H9 (cell line): ENCODE measurements around the gene TAF4. TPM values are rescaled to one million over a fixed set of nuclear protein-coding genes. Genes with fewer than 3 reads are reported as not detected.

ENCODE experiments used
- DNase-seq: peaks from one replicate; pipeline ENCODE4 v3.0.0-alpha.2; 2017
- H2AFZ ChIP-seq: one replicate; pipeline ENCODE4 v1.6.1; 2013; ENCODE audit warnings: mild to moderate bottlenecking, low read length, control low read depth, moderate library complexity
- H2AK5ac ChIP-seq: 2 replicates; pipeline ENCODE4 v1.6.1; 2013; ENCODE audit warnings: low read length, control low read depth, mixed read lengths; ENCODE audit not compliant: insufficient read length
- H2BK120ac ChIP-seq: one replicate; pipeline ENCODE4 v1.6.1; 2013; ENCODE audit warnings: low read depth, mild to moderate bottlenecking, low read length, control low read depth, inconsistent platforms; ENCODE audit not compliant: poor library complexity, severe bottlenecking
- H2BK12ac ChIP-seq: 2 replicates; pipeline ENCODE4 v1.6.1; 2013; ENCODE audit warnings: low read length, control low read depth, mixed read lengths, low read depth; ENCODE audit not compliant: insufficient read length
- H2BK15ac ChIP-seq: 2 replicates; pipeline ENCODE4 v1.6.1; 2013; ENCODE audit warnings: low read depth, low read length, control low read depth
- H2BK20ac ChIP-seq: one replicate; pipeline ENCODE4 v1.6.1; 2013; ENCODE audit warnings: low read depth, mild to moderate bottlenecking, low read length, control low read depth, inconsistent platforms; ENCODE audit not compliant: poor library complexity, severe bottlenecking
- H2BK5ac ChIP-seq: 2 replicates; pipeline ENCODE4 v1.6.1; 2013; ENCODE audit warnings: low read length, control low read depth, mixed read lengths; ENCODE audit not compliant: insufficient read length
- H3K14ac ChIP-seq: 2 replicates; pipeline ENCODE4 v1.6.1; 2013; ENCODE audit warnings: low read length, control low read depth; ENCODE audit not compliant: insufficient read depth
- H3K18ac ChIP-seq: 2 replicates; pipeline ENCODE4 v1.6.1; 2013; ENCODE audit warnings: low read depth, mild to moderate bottlenecking, mixed read lengths, low read length, control low read depth; ENCODE audit not compliant: insufficient read length
- H3K23ac ChIP-seq: 2 replicates; pipeline ENCODE4 v1.6.1; 2013; ENCODE audit warnings: low read length, control low read depth, mixed read lengths, low read depth; ENCODE audit not compliant: insufficient read length
- H3K23me2 ChIP-seq: 2 replicates; pipeline ENCODE4 v1.6.1; 2013; ENCODE audit warnings: low read depth, mild to moderate bottlenecking, mixed read lengths, low read length, control low read depth; ENCODE audit not compliant: insufficient read length, poor library complexity, severe bottlenecking
- H3K27ac ChIP-seq: 2 replicates; pipeline ENCODE4 v1.5.1; 2013; ENCODE audit warnings: low read length, control low read depth, mixed read lengths, low read depth; ENCODE audit not compliant: insufficient read length
- H3K27me3 ChIP-seq: 2 replicates; pipeline ENCODE4 v1.6.1; 2013; ENCODE audit warnings: low read length, control low read depth, inconsistent platforms; ENCODE audit not compliant: insufficient read depth
- H3K4ac ChIP-seq: 2 replicates; pipeline ENCODE4 v1.6.1; 2013; ENCODE audit warnings: low read depth, mild to moderate bottlenecking, control low read depth, inconsistent platforms, low read length, moderate library complexity
- H3K4me1 ChIP-seq: 2 replicates; pipeline ENCODE4 v1.6.1; 2013; ENCODE audit warnings: low read length, control low read depth, inconsistent platforms; ENCODE audit not compliant: insufficient read depth
- H3K4me2 ChIP-seq: 2 replicates; pipeline ENCODE4 v1.6.1; 2013; ENCODE audit warnings: low read length, control low read depth, mixed read lengths; ENCODE audit not compliant: insufficient read length, insufficient read depth
- H3K56ac ChIP-seq: 2 replicates; pipeline ENCODE4 v1.6.1; 2013; ENCODE audit warnings: low read depth, mild to moderate bottlenecking, mixed read lengths, low read length, control low read depth; ENCODE audit not compliant: insufficient read length
- H3K79me1 ChIP-seq: 2 replicates; pipeline ENCODE4 v1.6.1; 2013; ENCODE audit warnings: low read depth, mild to moderate bottlenecking, moderate library complexity, low read length, control low read depth, inconsistent platforms; ENCODE audit not compliant: insufficient read depth, poor library complexity, severe bottlenecking
- H3K79me2 ChIP-seq: 2 replicates; pipeline ENCODE4 v1.6.1; 2013; ENCODE audit warnings: low read length, control low read depth, inconsistent platforms; ENCODE audit not compliant: insufficient read depth
- H3K9ac ChIP-seq: 2 replicates; pipeline ENCODE4 v1.6.1; 2013; ENCODE audit warnings: low read length, control low read depth, mixed read lengths; ENCODE audit not compliant: insufficient read length; ENCODE audit errors: extremely low read depth
- H3K9me3 ChIP-seq: one replicate; pipeline ENCODE4 v1.6.1; 2013; ENCODE audit warnings: low read depth, low read length, inconsistent platforms; ENCODE audit not compliant: control insufficient read depth
- H3T11ph ChIP-seq: one replicate; pipeline ENCODE4 v1.6.1; 2013; ENCODE audit warnings: mild to moderate bottlenecking, low read length, control low read depth, inconsistent platforms
- H4K20me1 ChIP-seq: one replicate; pipeline ENCODE4 v1.6.1; 2013; ENCODE audit not compliant: control insufficient read depth, insufficient read length, insufficient read depth
- H4K5ac ChIP-seq: 2 replicates; pipeline ENCODE4 v1.6.1; 2013; ENCODE audit warnings: low read depth, mild to moderate bottlenecking, mixed read lengths, low read length, control low read depth; ENCODE audit not compliant: insufficient read length
- H4K8ac ChIP-seq: replicated peaks from 2 replicates; pipeline ENCODE4 v1.6.1; 2013; ENCODE audit warnings: low read length, control low read depth, mixed read lengths, low read depth; ENCODE audit not compliant: insufficient read length
- H4K91ac ChIP-seq: 2 replicates; pipeline ENCODE4 v1.6.1; 2013; ENCODE audit warnings: low read depth, mild to moderate bottlenecking, moderate library complexity, mixed read lengths, low read length, control low read depth; ENCODE audit not compliant: insufficient read length
- H3K27ac Mint-ChIP-seq, 3 experiments: 2 replicates in 2 of 3; 3 replicates in 1 of 3; pipeline ENCODE4 v1.8.0; 2020 to 2021; ENCODE audit warnings: mixed read lengths in 3 of 3, mild to moderate bottlenecking in 1 of 3, moderate library complexity in 1 of 3
- H3K27me3 Mint-ChIP-seq: 2 replicates; pipeline ENCODE4 v1.8.0; 2021; ENCODE audit warnings: low read depth, mild to moderate bottlenecking, moderate library complexity, mixed read lengths
- H3K36me3 Mint-ChIP-seq, 3 experiments: 2 replicates in 2 of 3; 3 replicates in 1 of 3; pipeline ENCODE4 v1.8.0; 2020 to 2021; ENCODE audit warnings: low read depth in 3 of 3, mixed read lengths in 3 of 3; ENCODE audit not compliant: insufficient read depth in 1 of 3
- H3K4me1 Mint-ChIP-seq, 2 experiments: 2 replicates each; pipeline ENCODE4 v1.8.0; 2020; ENCODE audit warnings: mixed read lengths in 2 of 2
- H3K4me3 Mint-ChIP-seq, 2 experiments: 2 replicates in 1 of 2; 3 replicates in 1 of 2; pipeline ENCODE4 v1.8.0; 2020 to 2021; ENCODE audit warnings: mild to moderate bottlenecking in 2 of 2, mixed read lengths in 2 of 2, moderate library complexity in 1 of 2
- H3K9me3 Mint-ChIP-seq, 2 experiments: 2 replicates in 1 of 2; 3 replicates in 1 of 2; pipeline ENCODE4 v1.8.0; 2020; ENCODE audit warnings: mild to moderate bottlenecking in 2 of 2, mixed read lengths in 2 of 2, moderate library complexity in 1 of 2
- WGBS: extraction: QIAGEN DNeasy Blood & Tissue Kit; methylation state at CpG from one replicate; pipeline ENCODE4 v1.1.7; 2013; ENCODE audit warnings: missing lambda C conversion rate, low lambda C conversion rate, mixed read lengths; ENCODE audit not compliant: insufficient read length; ENCODE audit errors: extremely low coverage; 5-methylcytosine and 5-hydroxymethylcytosine counted together
- total RNA-seq: library from RNA; stranded (reverse); gene quantifications from 2 replicates; pipeline ENCODE4 v1.2.1, GENCODE V29; 2021
- TF ChIP-seq, protein P1 (sequence below): fragments of 200-600 bp; sonication (generic); conservative IDR thresholded peaks from 3 replicates; pipeline ENCODE4 v1.8.0; 2021; ENCODE audit warnings: antibody characterized with exemption, mild to moderate bottlenecking

Gene TAF4
- total RNA-seq, 1 experiment from 2014 or later: 30.8 TPM

DNA sequence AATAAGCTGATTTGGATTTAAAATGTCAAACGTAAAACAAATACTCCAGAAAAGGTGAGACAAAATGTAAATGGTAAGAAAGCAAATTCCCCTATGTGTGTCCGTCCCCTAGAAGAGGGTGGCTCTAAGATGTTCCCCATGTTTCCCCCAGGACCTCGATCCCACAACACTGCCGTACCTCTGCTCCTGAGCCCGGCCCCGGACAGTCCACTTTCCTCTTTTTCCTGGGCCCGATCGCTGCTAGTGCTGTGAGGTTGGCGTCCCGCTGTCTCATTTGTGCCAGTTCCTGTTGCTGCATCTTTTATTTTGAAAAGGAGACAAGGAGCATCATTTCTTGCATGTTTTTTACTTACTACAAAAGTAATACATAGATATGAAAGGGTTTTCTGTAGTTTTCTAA, 68.3 kb downstream of the TAF4 start:
- H2AK5ac ChIP-seq: no peak overlapping the region
- no peak overlapping the region for H2BK12ac ChIP-seq
- no peak overlapping the region for H3K18ac ChIP-seq
- H3K79me2 ChIP-seq: no peaks in the 10 kb centered on the region
- no peak overlapping the region for H3K14ac ChIP-seq
- no peaks in the 10 kb centered on the region for H4K20me1 ChIP-seq
- no peak overlapping the region for H3K9ac ChIP-seq
- no peak overlapping the region for H3K23ac ChIP-seq
- H4K8ac ChIP-seq: no peak overlapping the region
- no peak overlapping the region for H2BK15ac ChIP-seq
- DNase-seq: no peak
- H2BK20ac ChIP-seq: no peak overlapping the region
- H4K91ac ChIP-seq: no peak overlapping the region
- Mint-ChIP-seq H3K4me1 (no peaks in the 10 kb centered on the region), H3K36me3 (peaks cover 82 to 96% (median 95%) of the 10 kb centered on the region in 3 experiments), H3K27me3 (no peaks in the 10 kb centered on the region), H3K27ac (no peak overlapping the region), H3K9me3 (no peaks in the 10 kb centered on the region), H3K4me3 (no peak overlapping the region)
- no peak overlapping the region for H3K4ac ChIP-seq
- no peak overlapping the region for H3K27ac ChIP-seq
- H3K79me1 ChIP-seq: no peaks in the 10 kb centered on the region
- H3K4me2 ChIP-seq: no peak overlapping the region
- H3T11ph ChIP-seq: no peak overlapping the region
- no peaks in the 10 kb centered on the region for H3K27me3 ChIP-seq
- no peak overlapping the region for H2AFZ ChIP-seq
- H3K56ac ChIP-seq: no peak overlapping the region
- TF ChIP-seq, protein P1, sequence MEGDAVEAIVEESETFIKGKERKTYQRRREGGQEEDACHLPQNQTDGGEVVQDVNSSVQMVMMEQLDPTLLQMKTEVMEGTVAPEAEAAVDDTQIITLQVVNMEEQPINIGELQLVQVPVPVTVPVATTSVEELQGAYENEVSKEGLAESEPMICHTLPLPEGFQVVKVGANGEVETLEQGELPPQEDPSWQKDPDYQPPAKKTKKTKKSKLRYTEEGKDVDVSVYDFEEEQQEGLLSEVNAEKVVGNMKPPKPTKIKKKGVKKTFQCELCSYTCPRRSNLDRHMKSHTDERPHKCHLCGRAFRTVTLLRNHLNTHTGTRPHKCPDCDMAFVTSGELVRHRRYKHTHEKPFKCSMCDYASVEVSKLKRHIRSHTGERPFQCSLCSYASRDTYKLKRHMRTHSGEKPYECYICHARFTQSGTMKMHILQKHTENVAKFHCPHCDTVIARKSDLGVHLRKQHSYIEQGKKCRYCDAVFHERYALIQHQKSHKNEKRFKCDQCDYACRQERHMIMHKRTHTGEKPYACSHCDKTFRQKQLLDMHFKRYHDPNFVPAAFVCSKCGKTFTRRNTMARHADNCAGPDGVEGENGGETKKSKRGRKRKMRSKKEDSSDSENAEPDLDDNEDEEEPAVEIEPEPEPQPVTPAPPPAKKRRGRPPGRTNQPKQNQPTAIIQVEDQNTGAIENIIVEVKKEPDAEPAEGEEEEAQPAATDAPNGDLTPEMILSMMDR: no peak
- H3K23me2 ChIP-seq: no peaks in the 10 kb centered on the region
- no peak overlapping the region for H4K5ac ChIP-seq
- H3K9me3 ChIP-seq: no peaks in the 10 kb centered on the region
- WGBS: no CpG with 5 or more reads among the region's 10 CpGs
- H3K4me1 ChIP-seq: no peaks in the 10 kb centered on the region
- H2BK120ac ChIP-seq: no peak overlapping the region
- H2BK5ac ChIP-seq: no peak overlapping the region
